GM18951 (cell line): ENCODE measurements around the gene CNN1.
"Not testable (repeated sequence)": the region's sequence is repeated elsewhere in the genome, so short reads cannot be mapped to it uniquely, and the experiment has no call there.

Source experiments
- POLR2A ChIP-seq: IDR thresholded peaks from 4 replicates; pipeline ENCODE4 v1.6.1; 2011; ENCODE audit warnings: mild to moderate bottlenecking; ENCODE audit not compliant: insufficient read length, insufficient read depth; ENCODE audit errors: extremely low read depth
- in situ Hi-C: fragments of 300-500 bp; cut with MboI; formaldehyde crosslinking; loops from one replicate; pipeline ENCODE4 v1.12.0; 2022; ENCODE audit warnings: low sequenced_read_pairs, mixed read lengths, inconsistent platforms; ENCODE audit not compliant: unreplicated experiment

The CNN1 gene

GRCh38 chr19:11587302-11587974, 48.8 kb downstream of the CNN1 start:
- in situ Hi-C loops = no loop called here
- no peak for TF ChIP-seq POLR2A

GRCh38 chr19:11587975-11588631, 49.5 kb downstream of the CNN1 start:
- TF ChIP-seq POLR2A = no peak
- in situ Hi-C loops = no loop called here

- in situ Hi-C loops = no loop called here
- no peak for TF ChIP-seq POLR2A
Measured at GRCh38 chr19:11594084-11594483, 55.4 kb downstream of the CNN1 start.

DNA sequence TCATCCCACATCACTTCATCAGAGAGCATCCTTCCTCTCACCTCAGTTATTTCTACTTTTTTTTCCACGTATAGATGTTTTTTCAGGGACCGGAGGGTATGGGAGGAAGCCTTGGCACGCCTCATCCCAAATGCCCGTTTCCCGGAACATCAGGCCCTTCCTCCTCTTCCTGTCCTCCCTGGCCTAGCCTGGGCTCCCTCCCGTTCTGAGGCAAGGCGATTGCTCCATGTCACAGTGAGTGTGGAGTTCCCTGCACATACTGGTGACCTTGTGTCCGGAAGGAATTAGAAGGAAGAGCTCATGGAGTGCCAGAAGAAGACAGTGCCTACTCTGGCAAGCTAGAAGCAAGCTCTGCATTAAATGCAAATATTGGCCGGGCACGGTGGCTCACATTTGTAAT, 57.5 kb downstream of the CNN1 start:
- no peak for TF ChIP-seq POLR2A
- in situ Hi-C loops = no loop called here

DNA sequence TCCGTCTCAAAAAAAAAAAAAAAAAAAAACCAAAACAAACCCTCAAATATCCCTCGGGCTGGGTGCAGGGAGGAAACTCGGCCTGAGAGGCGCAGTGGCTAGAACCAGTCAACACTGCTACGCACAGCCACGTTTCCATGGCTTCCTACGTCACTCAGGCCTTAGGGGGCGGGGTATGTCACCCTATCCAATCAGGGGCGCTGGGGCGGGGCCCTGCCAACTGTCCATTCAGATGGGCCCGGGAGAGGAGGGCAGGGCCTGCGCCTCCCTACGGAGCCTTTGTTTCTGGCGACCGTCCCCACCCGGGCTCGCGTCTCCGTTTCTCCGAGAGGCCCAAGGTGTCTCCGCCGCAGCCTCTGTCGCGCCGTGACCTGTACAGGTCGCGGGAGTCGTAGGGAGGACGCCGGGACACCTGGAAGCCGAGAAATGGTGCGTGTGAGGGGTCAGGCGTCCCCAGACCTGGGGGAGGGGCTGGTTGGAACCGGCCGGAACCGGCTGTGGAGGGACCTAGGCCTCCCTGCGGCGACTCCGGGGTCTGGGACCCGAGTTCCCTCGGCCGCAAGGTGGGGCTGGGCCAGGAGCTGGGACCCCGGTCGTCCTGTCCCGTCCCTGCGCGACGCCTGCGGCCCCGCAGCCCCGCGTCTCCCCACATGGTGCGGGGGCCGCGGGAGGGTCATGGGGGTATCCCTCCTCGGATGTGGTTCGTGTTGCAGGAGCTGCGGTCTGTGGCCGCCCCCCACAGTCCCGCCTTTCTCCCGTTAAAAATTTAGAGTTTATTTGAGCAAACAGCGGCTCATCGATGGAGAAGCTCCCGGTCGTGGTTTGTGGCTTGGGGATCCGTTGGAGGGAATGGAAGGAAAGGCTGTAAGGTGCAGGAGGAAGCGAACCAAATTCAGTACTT, 58.8 kb downstream of the CNN1 start, which contains the start of gene ZNF627:
ZNF627 (plus strand) TSS at position 282 of the 901 bp plus-strand sequence; CDS start at position 427, 145 bp downstream.
- peak; percentile 96 for TF ChIP-seq POLR2A
- in situ Hi-C loops = no loop called here

DNA sequence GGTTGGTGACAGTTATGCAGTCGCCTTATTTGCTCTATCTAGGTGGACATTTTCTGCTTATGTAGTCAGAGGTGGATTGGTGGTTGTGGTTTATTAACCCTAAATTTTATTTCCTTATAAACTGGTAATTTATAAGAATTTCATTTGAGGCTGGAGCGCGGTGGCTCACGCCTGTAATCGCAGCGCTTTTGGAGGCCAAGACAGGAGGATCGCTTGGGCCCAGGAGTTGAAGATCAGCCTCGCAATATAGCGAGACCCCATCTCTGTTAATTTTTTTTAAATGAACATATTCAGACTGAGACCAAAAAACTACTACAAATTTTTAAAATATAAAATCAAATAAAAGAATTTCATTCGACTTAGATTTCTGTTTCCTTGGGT, 59.4 kb downstream of the CNN1 start:
- in situ Hi-C loops = no loop called here
- no peak for TF ChIP-seq POLR2A

DNA sequence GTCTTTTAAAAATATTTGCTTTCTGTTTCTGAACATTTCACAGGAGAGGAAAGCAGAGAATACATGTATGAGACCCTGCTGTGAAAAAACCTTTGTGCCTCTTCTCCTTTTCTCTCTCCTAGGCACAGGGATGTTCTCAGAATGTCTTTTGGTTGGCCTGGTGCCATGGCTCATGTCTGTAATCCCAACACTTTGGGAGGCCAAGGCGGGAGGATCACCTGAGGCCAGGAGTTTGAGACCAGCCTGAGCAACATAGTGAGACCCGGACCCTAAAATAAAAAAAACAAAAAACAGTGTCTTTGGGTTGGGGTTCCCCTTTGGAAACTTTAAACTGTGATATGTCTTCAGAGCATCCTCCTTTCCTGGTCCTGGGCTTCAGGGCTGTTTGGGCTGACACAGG, 60.1 kb downstream of the CNN1 start:
- in situ Hi-C loops = no loop called here
- TF ChIP-seq POLR2A = no peak

GRCh38 chr19:11599704-11600103, 61.1 kb downstream of the CNN1 start:
- in situ Hi-C loops = not testable (repeated sequence)
